Rectal smooth muscle tissue (tissue), 1 donor: ENCODE data around the gene PRKCE.

Source experiments
- H3K27ac ChIP-seq: one replicate; pipeline ENCODE4 v1.7.0; 2013; ENCODE audit warnings: low read depth, low read length, inconsistent platforms
- H3K27me3 ChIP-seq: one replicate; pipeline ENCODE4 v1.7.0; 2013; ENCODE audit warnings: low read length; ENCODE audit not compliant: control insufficient read depth, insufficient read depth
- H3K36me3 ChIP-seq: one replicate; pipeline ENCODE4 v1.7.0; 2013; ENCODE audit warnings: low read length; ENCODE audit not compliant: control insufficient read depth, insufficient read depth
- H3K4me1 ChIP-seq: one replicate; pipeline ENCODE4 v1.7.0; 2013; ENCODE audit warnings: low read length; ENCODE audit not compliant: control insufficient read depth, insufficient read depth
- H3K4me3 ChIP-seq: one replicate; pipeline ENCODE4 v1.7.0; 2013; ENCODE audit warnings: low read length
- H3K9ac ChIP-seq: one replicate; pipeline ENCODE4 v1.7.0; 2013; ENCODE audit warnings: low read length

The PRKCE gene

GRCh38 chr2:45992741-45993475 lies 341.4 kb downstream of the PRKCE start:
- H3K36me3 ChIP-seq, result peaks cover 2% of the 10 kb centered on the region
- H3K4me3 ChIP-seq, result no peak overlapping the region
- peaks cover 14% of the 10 kb centered on the region for H3K4me1 ChIP-seq
- H3K9ac ChIP-seq, result no peak overlapping the region
- peak overlapping the region; percentile 16 for H3K27ac ChIP-seq
- no peaks in the 10 kb centered on the region for H3K27me3 ChIP-seq

- Histone ChIP-seq H3K27ac (no peak overlapping the region), H3K27me3 (no peaks in the 10 kb centered on the region), H3K4me3 (no peak overlapping the region), H3K4me1 (peaks cover 14% of the 10 kb centered on the region), H3K9ac (no peak overlapping the region), H3K36me3 (peaks cover 2% of the 10 kb centered on the region)
Measured at GRCh38 chr2:45993476-45993991, 342.1 kb downstream of the PRKCE start.

DNA sequence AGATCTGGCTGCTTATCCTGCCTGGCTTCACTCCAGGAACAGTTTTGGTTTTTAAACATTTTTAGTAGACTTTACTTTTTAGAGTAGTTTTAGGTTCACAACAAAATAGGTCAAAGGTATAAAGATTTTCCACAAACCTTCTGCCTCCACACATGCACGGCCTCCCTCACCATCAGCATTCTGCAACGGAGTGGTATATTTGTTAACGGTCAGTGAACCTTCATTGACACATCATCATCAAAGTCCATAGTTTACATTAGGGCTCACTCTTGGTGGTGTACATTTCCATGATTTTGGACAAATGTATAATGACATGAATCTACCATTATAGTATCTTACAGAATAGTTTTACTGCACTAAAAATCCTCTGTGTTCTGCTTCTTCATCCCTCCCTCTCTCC lies 342.6 kb downstream of the PRKCE start:
- Histone ChIP-seq H3K27me3 (no peaks in the 10 kb centered on the region), H3K36me3 (peaks cover 2% of the 10 kb centered on the region), H3K4me3 (no peak overlapping the region), H3K27ac (no peak overlapping the region), H3K9ac (no peak overlapping the region), H3K4me1 (peaks cover 12% of the 10 kb centered on the region)

DNA sequence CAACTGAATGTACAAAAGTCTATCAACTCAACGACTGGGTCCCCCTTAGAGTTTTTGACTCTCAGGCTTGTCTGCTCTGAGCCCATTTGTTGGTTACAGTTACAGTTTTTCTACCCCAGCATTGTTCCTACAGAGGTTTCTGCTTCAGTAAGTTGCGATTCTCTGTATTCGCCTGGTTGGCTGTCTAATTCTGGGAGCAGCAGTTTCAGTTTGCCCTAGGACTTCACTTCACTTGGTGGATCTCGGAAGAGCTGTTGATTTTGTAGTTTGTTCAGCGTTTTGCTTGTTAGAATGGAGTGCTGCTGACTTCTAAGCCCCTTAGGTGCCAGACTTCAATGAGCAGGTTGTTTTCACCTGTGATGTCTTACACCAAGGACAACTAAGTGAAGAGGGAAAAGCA lies 349.2 kb downstream of the PRKCE start:
- Histone ChIP-seq H3K27ac (no peak overlapping the region), H3K36me3 (no peaks in the 10 kb centered on the region), H3K27me3 (no peaks in the 10 kb centered on the region), H3K4me1 (peaks cover 7% of the 10 kb centered on the region), H3K9ac (no peak overlapping the region), H3K4me3 (no peak overlapping the region)

DNA sequence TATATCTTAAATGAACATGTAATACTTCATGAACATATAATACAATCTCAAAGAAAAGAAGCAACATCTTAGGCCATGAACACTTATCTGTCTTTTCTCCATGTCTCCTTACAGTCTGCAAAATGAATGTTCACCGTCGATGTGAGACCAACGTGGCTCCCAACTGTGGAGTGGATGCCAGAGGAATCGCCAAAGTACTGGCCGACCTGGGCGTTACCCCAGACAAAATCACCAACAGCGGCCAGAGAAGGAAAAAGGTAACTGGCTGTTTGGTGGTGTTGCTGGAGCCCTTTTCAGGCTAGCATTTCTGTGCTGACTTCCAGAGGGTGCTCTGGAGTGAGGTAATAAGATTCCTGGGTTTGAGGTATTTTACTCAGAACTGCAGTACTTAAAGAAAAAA lies 349.8 kb downstream of the PRKCE start:
- H3K4me3 ChIP-seq, result no peak overlapping the region
- H3K9ac ChIP-seq, result no peak overlapping the region
- no peaks in the 10 kb centered on the region for H3K27me3 ChIP-seq
- H3K4me1 ChIP-seq, result peaks cover 7% of the 10 kb centered on the region
- no peaks in the 10 kb centered on the region for H3K36me3 ChIP-seq
- H3K27ac ChIP-seq, result peak overlapping the region; percentile 29

DNA sequence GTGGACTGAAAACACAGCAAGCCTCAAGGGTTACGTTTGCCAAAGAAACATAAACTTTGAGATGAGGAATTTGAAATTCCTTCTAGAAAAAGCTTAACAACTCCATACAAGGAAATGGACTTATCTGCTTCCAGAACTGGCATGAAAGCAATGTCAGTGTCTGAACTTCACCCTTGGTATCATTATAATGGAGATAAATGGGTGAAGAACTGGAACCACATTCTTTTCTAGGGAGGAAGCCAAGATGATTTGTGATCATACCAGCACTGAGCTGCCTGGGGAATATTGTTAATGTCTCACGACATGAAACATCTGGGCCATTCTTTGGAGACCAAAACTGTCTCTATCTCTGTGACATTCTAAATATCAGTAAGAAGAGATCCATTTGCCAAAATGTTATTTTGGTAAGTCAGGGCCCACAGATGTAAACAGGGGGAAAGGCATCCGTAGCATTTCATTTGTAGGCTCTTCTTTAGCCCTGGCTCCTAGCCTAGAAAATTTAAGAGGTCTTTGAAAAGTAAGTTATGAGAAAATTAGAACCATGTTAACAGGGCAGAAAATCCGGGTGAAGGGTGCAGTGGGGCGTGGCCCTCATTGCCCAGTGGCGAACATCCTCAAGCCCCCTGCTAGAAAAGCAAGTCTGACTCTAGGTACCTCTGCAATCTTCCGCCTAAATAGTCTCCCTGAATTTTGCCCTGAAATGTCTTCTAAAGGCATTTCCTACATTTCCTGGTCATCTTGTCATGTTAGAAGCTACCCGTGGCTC lies 350.4 kb downstream of the PRKCE start:
- Histone ChIP-seq H3K27ac (peak overlapping the region; percentile 27), H3K9ac (no peak overlapping the region), H3K36me3 (peaks cover 4% of the 10 kb centered on the region), H3K27me3 (no peaks in the 10 kb centered on the region), H3K4me1 (peaks cover 7% of the 10 kb centered on the region), H3K4me3 (no peak overlapping the region)

GRCh38 chr2:46002507-46002883 lies 351.0 kb downstream of the PRKCE start:
- peaks cover 4% of the 10 kb centered on the region for H3K36me3 ChIP-seq
- H3K27me3 ChIP-seq, result no peaks in the 10 kb centered on the region
- H3K27ac ChIP-seq, result no peak overlapping the region
- peaks cover 7% of the 10 kb centered on the region for H3K4me1 ChIP-seq
- no peak overlapping the region for H3K4me3 ChIP-seq
- no peak overlapping the region for H3K9ac ChIP-seq

DNA sequence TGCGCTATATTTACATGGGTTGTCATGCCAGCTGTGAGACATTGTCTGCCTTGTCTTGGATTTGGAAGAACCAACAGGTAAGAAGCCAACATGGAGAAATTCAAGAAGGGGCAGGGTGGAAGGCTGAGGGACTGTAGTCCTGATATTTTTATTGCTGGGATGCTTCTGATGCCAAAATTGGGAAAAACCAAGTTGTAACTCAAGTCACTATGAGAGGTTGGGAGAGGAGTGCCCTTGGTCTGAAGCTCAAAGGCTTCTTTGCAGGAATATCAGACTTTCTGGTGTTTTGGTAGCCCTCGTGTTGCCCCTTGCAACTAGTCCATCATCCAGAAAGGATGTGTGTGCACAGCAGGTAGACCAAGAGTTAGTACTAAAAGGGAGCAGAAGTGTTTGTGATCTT lies 351.5 kb downstream of the PRKCE start:
- Histone ChIP-seq H3K4me3 (no peak overlapping the region), H3K27ac (no peak overlapping the region), H3K4me1 (peaks cover 7% of the 10 kb centered on the region), H3K36me3 (peaks cover 4% of the 10 kb centered on the region), H3K27me3 (no peaks in the 10 kb centered on the region), H3K9ac (no peak overlapping the region)

GRCh38 chr2:46003903-46004473 lies 352.5 kb downstream of the PRKCE start:
- no peak overlapping the region for H3K9ac ChIP-seq
- peaks cover 7% of the 10 kb centered on the region for H3K4me1 ChIP-seq
- no peak overlapping the region for H3K4me3 ChIP-seq
- H3K36me3 ChIP-seq, result peaks cover 4% of the 10 kb centered on the region
- no peak overlapping the region for H3K27ac ChIP-seq
- no peaks in the 10 kb centered on the region for H3K27me3 ChIP-seq

DNA sequence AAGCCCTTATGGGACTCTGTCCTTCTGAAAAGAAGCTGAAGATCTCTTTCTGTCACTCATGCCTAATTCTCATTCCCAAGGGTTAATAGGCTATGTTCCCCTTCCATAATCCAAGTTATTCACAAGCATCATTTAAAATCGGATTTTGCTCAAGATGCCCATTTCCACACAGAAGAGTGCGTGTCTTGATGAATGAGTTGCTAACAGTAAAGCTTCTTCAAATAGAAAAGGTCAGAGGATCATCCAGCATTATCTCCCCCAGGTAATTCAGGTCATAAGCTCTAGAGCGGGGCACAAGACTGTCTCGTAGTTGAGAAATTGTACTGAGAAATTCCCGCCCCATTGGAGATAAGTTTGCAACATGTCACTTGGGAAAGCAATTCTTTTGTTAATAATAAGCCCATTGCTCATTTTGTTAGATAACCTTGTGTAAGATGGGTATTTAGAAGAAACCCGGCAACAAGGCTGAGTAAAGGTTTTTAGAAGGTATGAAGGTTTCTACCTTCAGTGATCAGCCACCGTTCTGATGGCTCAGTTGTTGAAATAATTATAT lies 355.1 kb downstream of the PRKCE start:
- Histone ChIP-seq H3K27me3 (no peaks in the 10 kb centered on the region), H3K4me1 (peaks cover 4% of the 10 kb centered on the region), H3K27ac (no peak overlapping the region), H3K4me3 (no peak overlapping the region), H3K9ac (no peak overlapping the region), H3K36me3 (peaks cover 4% of the 10 kb centered on the region)

DNA sequence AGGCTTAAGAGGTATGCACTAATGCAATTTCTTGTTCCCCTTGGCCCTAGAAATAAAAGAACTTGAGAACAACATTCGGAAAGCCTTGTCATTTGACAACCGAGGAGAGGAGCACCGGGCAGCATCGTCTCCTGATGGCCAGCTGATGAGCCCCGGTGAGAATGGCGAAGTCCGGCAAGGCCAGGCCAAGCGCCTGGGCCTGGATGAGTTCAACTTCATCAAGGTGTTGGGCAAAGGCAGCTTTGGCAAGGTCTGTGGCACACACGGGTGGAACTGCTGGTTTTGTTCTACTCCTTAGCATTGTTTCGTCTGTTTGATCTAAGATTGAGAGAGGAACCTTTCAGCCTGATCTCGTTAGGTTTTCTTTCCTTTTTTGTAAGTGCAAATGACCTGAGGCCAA lies 355.9 kb downstream of the PRKCE start:
- H3K4me1 ChIP-seq, result no peaks in the 10 kb centered on the region
- H3K27me3 ChIP-seq, result no peaks in the 10 kb centered on the region
- no peak overlapping the region for H3K4me3 ChIP-seq
- H3K36me3 ChIP-seq, result peaks cover 4% of the 10 kb centered on the region
- H3K9ac ChIP-seq, result no peak overlapping the region
- no peak overlapping the region for H3K27ac ChIP-seq

DNA sequence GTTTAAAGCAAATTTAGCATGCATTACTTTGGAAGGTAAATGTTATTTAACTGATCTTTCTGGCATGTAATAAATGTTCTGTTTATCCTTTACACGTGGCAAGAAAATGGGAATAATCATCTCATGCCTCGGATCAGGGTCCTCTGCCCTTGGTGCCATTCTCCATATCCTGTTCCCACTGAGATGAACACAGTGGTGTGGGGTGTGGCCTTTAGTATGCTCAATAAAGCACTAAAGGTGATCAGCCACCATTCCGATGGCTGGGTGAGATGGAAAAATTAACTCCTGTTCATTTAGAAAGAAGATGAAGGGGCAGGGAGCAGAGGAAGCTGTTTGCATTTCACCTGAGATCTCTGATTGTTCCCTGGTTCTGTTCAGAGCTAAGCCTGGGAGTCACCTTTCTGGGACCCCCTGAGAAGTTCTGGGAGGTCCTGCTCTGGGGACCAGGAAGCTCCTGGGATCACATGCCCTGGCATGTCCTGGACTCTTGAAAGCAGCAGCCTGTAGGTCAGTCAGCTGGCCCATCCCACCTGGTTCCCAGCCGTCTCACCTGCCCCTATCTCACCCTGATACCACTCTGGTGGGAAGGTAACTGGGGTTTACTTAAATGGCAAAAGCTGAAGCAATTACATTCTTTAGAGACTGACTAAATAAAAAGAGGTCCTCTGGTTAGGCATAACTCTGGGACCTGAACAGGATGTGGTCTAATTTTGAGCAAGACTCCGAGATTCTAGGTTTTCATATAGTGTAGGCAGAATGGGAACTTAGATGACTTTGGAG lies 356.8 kb downstream of the PRKCE start:
- H3K27ac ChIP-seq, result no peak overlapping the region
- H3K36me3 ChIP-seq, result peaks cover 4% of the 10 kb centered on the region
- H3K4me3 ChIP-seq, result no peak overlapping the region
- no peaks in the 10 kb centered on the region for H3K4me1 ChIP-seq
- no peaks in the 10 kb centered on the region for H3K27me3 ChIP-seq
- H3K9ac ChIP-seq, result no peak overlapping the region
